PFSK-1 (cell line): ENCODE measurements around the gene RBM17.

Experiments used
- FOXP2 ChIP-seq: optimal IDR thresholded peaks from 2 replicates; pipeline ENCODE3; 2011; ENCODE audit warnings: borderline replicate concordance, control low read depth, inconsistent platforms; ENCODE audit not compliant: insufficient read depth; ENCODE audit errors: extremely low read length, extremely low read depth
- POLR2AphosphoS5 ChIP-seq: IDR thresholded peaks from 2 replicates; pipeline ENCODE4 v1.6.1; 2012; ENCODE audit warnings: low read depth, mild to moderate bottlenecking, control low read depth, low read length, moderate library complexity
- SIN3A ChIP-seq: IDR thresholded peaks from 2 replicates; pipeline ENCODE4 v1.6.1; 2012; ENCODE audit warnings: mild to moderate bottlenecking, low read length, moderate library complexity, borderline replicate concordance; ENCODE audit not compliant: insufficient read depth
- TAF1 ChIP-seq: IDR thresholded peaks from 2 replicates; pipeline ENCODE4 v1.6.1; 2012; ENCODE audit warnings: low read length, control low read depth, borderline replicate concordance; ENCODE audit not compliant: insufficient read depth
- TF ChIP-seq, protein P1 (sequence below), 2 experiments: IDR thresholded peaks; 2 replicates each; pipeline versions ENCODE4 v1.6.1 to v1.8.0; 2011 to 2012; ENCODE audit warnings: low read depth in 2 of 2, low read length in 2 of 2, control low read depth in 1 of 2, inconsistent platforms in 1 of 2, mild to moderate bottlenecking in 1 of 2, moderate library complexity in 1 of 2; ENCODE audit not compliant: insufficient read depth in 1 of 2

Gene RBM17

GRCh38 chr10:6112893-6113292 is 24.1 kb downstream of the RBM17 start:
- no peak for TF ChIP-seq FOXP2
- TF ChIP-seq, protein P1, sequence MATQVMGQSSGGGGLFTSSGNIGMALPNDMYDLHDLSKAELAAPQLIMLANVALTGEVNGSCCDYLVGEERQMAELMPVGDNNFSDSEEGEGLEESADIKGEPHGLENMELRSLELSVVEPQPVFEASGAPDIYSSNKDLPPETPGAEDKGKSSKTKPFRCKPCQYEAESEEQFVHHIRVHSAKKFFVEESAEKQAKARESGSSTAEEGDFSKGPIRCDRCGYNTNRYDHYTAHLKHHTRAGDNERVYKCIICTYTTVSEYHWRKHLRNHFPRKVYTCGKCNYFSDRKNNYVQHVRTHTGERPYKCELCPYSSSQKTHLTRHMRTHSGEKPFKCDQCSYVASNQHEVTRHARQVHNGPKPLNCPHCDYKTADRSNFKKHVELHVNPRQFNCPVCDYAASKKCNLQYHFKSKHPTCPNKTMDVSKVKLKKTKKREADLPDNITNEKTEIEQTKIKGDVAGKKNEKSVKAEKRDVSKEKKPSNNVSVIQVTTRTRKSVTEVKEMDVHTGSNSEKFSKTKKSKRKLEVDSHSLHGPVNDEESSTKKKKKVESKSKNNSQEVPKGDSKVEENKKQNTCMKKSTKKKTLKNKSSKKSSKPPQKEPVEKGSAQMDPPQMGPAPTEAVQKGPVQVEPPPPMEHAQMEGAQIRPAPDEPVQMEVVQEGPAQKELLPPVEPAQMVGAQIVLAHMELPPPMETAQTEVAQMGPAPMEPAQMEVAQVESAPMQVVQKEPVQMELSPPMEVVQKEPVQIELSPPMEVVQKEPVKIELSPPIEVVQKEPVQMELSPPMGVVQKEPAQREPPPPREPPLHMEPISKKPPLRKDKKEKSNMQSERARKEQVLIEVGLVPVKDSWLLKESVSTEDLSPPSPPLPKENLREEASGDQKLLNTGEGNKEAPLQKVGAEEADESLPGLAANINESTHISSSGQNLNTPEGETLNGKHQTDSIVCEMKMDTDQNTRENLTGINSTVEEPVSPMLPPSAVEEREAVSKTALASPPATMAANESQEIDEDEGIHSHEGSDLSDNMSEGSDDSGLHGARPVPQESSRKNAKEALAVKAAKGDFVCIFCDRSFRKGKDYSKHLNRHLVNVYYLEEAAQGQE (IDR thresholded peaks at IDR 0.05; ENCODE audit: insufficient read depth in 1 of 2, low read depth in 2 of 2, low read length in 2 of 2) = no peak
- TF ChIP-seq SIN3A = no peak
- TF ChIP-seq POLR2AphosphoS5 = no peak
- TF ChIP-seq TAF1 = no peak

DNA sequence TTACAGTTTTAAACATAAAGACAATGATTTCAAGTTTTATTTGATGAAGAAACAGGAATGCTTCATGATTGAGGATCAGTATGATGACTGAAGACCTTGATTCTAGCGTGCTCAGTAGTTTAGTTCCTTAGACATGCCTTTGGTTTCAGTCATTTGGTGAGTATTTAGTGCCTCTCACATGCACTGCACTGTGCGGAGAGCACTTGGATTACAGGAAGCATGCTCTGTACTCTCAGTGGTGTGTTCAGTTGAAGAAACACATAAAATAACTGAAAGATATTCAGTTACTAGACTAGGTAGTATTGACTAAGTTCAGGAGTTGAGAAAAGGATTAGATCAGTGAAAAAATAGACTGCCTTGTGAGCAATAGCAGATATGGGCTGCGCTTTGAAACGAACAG is 25.5 kb downstream of the RBM17 start:
- no peak for TF ChIP-seq FOXP2
- no peak for TF ChIP-seq SIN3A
- TF ChIP-seq, protein P1 (IDR thresholded peaks at IDR 0.05; ENCODE audit: insufficient read depth in 1 of 2, low read depth in 2 of 2, low read length in 2 of 2) = no peak
- TF ChIP-seq POLR2AphosphoS5 = no peak
- TF ChIP-seq TAF1 = no peak

GRCh38 chr10:6114805-6115341 is 26.0 kb downstream of the RBM17 start:
- TF ChIP-seq, protein P1 (IDR thresholded peaks at IDR 0.05; ENCODE audit: insufficient read depth in 1 of 2, low read depth in 2 of 2, low read length in 2 of 2) = no peak
- TF ChIP-seq TAF1 (no peak), SIN3A (no peak), FOXP2 (no peak), POLR2AphosphoS5 (no peak)

GRCh38 chr10:6115411-6115810 is 26.6 kb downstream of the RBM17 start:
- no peak for TF ChIP-seq TAF1
- TF ChIP-seq POLR2AphosphoS5 = no peak
- TF ChIP-seq SIN3A = no peak
- TF ChIP-seq, protein P1 (IDR thresholded peaks at IDR 0.05; ENCODE audit: insufficient read depth in 1 of 2, low read depth in 2 of 2, low read length in 2 of 2) = no peak
- no peak for TF ChIP-seq FOXP2

- TF ChIP-seq TAF1 = no peak
- no peak for TF ChIP-seq POLR2AphosphoS5
- TF ChIP-seq SIN3A = no peak
- TF ChIP-seq FOXP2 = no peak
- TF ChIP-seq, protein P1 (IDR thresholded peaks at IDR 0.05; ENCODE audit: insufficient read depth in 1 of 2, low read depth in 2 of 2, low read length in 2 of 2) = no peak
Observed at GRCh38 chr10:6115824-6116350, 27.1 kb downstream of the RBM17 start.
